ENCODE data around the gene IL13RA1. TPM values are rescaled to one million over a fixed set of nuclear protein-coding genes. Genes with fewer than 3 reads are reported as not detected.
"Not testable (repeated sequence)": the region's sequence is repeated elsewhere in the genome, so short reads cannot be mapped to it uniquely, and the experiment has no call there.

Gene IL13RA1
- polyA plus RNA-seq, 1 donor, result 58.9 TPM

DNA sequence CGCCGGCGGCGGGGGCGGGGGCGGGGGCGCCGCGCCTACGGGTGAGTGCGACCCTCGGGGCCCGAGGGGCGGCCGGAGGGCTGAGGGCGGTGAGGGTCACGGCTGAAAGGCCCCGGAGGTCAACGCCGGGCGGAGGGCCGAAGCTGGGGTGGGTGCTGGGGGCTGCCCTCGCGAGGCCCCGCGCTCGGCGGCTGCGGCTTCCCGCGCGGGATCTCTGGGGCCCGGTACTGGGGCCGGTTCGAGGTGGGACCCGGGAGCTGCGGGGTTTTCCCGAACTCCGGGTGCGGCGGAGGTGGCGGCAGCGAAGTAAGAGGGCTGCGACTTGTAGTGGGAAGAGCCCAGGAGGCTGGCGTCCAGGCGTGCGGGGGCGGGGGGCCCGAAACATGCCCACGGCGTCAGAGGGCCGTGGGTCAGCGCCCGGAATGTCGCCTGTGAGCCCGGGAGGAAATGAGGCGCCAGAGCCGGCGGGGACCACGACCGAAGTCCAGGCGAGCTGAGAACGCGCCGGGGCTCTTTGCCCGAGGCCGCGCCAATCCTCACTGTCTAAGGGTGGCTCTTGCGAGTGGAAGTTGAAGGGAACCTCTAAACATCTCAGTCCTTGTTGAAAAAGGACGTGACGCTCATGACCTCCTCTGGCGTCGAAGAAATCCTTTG lies 407 bp downstream of the IL13RA1 start:
- DNase-seq, result no peak

DNA sequence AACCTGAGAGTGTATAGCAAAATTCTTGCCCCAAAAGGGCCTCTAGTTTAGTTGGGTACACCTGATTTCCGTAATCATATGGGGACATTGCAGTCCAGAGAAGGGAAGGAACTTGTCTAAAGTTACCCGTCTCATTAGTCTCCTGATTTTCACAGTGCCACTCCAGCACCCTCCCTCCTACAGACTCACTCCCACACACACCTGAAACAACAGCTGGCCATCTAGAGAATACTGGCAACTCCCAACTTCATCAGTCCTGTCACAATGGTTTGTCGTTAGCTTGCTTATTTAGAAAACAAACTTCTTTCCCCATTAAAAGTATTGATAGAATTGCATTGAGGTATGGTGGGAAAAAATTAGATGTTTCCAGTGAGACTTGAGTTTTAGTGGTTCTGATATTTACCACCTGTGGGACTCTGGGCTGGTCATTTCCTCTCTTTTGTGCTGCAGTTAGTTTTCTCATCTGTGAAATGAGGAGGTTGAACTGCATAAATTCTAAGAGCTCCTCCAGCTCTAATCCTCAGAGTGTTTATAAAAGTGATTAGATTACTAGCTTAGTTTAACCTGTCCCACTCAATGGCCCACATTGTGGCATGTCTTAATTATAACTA lies 1.7 kb downstream of the IL13RA1 start:
- peak; percentile 57 for DNase-seq

DNA sequence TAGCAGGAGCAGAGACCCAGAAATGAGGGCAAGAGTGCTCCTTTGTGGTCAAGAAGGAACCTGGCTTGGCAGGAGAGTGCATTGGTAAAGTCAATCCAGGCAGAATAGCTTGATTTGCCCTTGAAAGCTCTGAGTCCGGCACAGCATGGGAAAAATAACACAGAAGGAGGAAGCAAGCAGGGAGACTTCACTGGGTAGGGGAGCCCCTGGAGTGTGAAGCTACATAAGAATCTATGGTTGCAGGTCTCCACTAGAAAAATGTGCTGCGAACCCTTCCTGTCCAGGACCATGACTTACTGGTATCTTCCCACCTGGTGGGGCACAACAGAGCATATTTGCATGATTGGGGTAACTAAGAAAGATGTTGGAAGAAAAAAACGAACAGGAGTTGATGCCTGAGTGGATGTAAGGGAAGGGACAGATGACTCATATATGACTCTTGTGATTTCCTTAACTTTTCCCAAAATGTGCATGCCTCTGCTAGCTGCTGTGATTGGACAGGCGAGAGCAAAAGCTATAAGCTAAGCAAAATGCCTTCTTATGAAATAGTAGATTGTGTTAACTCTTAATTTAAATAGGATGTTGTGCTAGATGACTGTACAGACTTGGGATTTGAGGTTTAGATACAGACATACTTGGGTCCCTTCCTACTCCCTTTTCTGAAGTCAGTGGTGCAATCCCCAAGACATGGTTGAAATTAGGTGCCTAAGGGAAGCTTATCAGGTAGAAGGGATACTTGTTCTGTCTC lies 3.3 kb downstream of the IL13RA1 start:
- no peak for DNase-seq

DNA sequence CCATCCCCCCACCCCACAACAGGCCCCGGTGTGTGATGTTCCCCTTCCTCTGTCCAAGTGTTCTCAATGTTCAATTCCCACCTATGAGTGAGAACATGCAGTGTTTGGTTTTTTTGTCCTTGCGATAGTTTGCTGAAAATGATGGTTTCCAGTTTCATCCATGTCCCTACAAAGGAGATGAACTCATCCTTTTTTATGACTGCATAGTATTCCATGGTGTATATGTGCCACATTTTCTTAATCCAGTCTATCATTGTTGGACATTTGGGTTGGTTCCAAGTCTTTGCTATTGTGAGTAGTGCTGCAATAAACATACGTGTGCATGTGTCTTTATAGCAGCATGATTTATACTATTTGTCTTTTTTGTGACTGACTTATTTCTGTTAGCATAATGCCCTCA lies 5.1 kb downstream of the IL13RA1 start:
- DNase-seq, result not testable (repeated sequence)

DNA sequence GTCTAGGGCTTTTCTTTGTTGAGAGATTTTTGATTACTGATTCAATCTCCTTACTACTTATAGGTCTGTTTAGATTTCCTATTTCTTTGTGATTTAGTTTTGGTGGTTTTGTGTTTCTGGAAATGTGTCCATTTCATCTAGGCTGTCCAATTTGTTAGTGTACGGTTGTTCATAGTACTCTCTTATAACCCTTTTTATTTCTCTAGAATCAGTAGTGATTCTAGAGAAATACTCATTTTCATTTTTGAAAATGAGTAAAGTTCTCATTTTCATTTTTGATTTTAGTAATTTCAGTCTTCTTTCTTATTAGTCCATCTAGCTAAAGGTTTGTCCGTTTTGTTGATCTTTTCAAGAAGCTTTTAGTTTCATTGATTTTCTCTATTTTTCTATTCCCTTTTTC lies 7.5 kb downstream of the IL13RA1 start:
- DNase-seq, result no peak

DNA sequence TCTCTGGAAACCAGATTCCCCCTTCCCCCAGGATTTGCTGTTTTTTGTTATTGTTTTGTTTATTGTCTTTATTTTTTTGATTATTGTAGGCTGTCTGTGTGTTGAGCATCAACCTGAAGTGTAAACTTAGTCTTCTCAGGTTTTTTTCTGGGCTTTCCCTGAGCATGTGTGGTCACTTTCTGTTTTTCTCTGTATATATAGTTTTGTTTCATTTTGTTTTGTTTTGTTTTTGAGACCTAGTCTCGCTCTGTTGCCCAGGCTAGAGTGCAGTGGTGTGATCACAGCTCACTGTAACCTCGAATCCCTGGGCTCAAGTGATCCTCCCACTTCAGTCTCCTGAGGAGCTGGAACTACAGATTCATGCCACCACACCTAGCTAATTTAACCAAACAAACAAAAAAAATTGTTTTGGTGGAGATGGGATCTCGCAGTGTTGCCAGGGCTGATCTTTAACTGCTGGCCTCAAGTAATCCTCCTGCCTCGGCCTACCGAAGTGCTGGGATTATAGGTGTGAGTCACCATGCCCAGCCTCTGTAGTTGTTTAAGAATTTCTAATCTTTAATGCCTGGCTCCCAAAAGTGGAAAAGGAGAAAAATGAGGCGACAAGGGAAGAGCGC lies 9.1 kb downstream of the IL13RA1 start:
- no peak for DNase-seq

DNA sequence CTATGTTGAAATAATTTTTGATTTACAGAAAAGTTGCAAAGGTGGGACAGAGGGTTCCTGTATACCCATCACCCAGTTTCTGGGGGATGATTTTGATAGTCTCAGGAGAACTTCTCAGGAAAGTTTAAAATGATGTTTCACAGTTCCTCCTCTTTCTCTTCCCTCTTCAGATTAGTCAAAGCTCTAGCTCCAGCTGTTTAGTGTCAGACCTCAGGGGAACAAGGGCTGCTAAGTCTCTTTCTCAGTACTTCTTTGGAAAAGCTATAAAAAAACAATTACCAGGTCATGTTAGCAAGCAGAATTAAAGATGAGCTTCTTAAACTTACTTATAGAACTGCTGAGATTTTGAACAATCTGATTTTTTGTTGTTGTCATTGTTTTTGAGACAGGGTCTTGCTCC lies 12.2 kb downstream of the IL13RA1 start:
- no peak for DNase-seq

DNA sequence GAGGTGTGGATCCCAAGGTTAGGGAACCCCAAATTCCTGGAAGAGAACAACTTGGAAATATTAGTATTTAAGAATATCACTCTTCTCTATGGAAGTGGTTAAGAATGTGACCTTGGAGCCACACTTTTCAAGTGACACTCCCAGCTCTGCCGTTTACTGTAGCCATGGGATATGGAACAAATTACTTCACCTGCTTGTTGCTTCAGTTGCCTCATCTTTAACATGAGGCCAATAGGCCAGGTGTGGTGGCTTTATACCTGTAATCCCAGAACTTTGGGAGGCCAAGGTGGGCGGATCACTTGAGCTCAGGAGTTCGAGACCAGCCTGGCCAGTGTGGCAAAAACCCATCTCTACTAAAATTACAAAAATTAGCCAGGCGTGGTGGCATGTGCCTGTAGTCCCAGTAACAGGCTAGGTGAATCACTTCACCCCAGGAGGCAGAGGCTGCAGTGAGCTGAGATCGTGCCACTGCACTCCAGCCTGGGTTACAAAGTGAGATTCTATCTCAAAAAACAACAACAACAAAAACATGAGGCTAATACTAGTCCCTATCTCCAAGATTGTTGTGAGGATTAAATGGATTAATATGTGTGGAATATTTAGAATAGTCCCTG lies 13.0 kb downstream of the IL13RA1 start:
- DNase-seq, result no peak

DNA sequence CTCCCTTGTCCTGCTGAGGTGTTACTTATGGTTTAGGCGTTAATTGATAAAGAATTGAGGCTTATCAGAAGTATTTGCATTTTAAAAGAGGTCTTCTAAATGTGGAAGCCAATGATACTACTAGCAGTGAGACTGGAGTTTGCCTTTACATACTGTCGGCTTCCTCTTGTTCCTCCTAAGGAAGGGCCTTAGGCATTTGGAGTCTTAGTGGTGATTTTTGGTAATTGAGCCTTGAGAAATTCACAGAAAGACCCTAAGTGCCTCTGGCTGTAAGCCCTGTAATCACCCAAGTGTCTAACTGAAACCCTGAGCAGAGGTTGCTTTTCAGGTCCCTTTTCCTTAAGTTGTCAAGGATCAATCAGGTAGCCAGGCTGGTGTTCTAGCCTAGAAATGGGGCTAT lies 14.8 kb downstream of the IL13RA1 start:
- no peak for DNase-seq

DNA sequence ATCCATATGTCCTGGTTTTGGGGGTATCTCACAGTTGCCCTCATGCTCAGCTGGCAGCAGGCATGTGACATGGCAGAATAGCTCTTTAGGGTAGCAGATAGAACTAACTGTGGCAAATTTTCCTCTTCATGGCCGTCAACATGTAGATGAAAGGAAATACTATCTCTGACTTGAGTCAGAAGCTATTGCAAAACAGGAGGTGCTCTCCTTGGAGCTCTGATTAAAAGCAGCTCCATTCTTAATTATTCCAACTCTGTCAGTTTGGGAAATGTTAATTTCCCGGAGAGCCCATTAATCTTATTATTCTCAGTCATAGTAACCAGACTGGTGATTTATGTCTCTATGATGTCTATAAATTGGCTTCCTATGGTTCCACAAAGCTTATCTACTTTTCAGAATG lies 18.2 kb downstream of the IL13RA1 start:
- DNase-seq, result no peak

DNA sequence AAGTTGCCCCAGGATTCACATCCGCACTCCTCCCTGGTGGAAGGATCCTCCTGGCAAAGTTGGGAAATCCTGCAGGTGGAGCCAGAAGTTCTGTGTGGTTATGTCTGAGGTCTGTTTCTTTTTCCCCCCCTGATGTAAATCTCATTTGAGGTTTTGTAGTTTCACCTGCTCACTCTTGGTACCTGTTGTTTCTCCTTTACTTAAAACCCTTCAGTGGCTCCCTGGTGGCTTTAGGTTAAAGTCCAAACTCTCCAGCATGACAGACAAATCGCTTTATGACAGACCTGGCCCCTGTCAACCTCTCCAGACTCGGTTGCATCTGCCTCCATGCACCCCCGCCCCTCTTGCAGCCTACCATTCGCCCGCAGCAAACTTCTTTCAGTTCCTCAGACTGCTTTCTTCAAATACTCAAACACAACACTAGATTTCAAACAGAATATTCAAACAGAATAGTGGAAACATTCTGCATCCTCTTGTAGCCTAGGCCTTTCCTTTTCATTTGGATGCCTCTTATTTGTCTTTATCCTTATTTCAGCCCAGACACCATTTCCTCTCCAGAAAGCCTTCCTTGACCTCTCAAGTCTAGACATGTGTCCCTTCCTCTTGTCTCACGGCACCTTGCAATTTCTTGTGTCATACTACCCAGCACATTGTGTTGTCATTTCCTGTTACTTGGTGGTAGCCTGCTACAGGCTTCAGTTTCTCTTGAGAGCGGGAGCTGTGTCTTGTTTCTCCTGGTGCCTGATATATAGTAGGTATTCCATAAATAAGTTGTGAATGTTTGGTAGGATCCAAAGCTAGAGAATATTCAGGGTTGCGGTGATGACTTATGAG lies 24.8 kb downstream of the IL13RA1 start:
- no peak for DNase-seq

DNA sequence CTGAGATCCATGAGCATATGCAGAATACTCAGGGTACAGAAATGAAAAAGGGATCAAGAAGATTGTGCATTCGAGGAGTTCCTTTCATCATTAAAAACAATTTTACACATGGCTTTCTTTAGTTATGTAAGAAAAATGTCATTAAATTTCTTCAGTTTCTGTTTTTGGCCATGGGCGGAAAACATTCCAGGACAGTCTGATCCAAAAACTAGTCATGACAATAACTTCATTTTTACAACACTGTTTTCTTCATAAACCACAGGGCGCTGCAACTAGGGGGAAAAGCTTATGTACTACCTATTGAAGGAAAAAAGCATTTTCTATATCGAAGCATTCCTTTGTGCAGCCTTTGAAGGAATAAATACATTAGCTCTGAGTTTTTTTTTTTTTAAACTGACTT lies 28.2 kb downstream of the IL13RA1 start:
- no peak for DNase-seq

DNA sequence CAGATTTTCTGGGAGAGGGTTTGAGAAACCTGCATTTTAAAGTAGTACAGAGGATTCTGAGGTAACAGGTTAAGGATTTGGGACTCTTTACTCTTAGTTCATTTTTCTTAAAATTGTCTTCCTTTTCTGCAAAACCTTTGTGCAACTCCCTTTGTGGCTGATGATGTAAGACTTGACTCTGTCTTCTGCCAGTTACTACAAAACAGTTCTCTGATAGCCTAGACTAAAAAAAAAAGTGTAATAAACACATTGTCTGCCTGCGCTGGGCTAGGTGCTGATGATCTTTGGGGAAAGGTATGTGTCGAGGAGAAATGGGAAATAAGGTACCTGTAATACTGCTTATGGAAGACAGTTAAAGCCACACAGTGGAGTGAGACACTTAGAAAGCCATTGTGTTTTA lies 28.7 kb downstream of the IL13RA1 start:
- no peak for DNase-seq

DNA sequence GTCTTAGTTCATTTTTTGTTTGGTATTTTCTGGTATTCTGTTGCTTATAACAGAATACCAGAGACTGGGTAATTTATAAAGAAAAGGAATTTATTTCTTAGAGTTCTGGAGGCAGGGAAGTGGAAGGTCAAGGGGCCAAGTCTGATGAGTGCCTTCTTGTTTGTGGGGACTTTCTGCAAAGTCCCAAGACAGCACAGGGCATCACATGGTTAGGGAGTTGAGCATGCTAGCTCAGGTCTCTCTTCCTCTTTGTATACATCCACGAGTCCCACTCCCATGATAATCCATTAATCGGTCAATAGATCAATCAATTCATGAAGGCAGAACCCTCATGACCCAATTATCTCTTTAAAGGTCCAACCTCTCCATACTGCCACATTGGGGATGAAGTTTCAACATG lies 31.1 kb downstream of the IL13RA1 start:
- no peak for DNase-seq

DNA sequence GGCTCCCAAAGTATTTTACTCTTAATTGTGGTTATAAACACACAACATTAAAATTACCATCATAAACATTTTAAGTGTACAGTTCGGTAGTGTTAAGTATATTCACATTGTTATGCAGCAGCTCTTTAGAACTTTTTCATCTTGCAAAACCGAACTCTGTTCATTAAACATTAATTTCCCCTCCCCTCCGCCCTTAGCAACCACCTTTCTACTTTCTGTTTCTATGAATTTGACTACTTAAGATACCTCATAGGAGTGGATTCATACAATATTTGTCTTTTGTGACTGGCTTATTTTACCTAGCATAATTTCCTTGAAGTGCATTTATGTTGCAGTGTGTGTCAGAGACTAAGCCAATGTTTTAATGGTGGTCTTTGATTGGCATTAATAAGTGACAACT lies 32.6 kb downstream of the IL13RA1 start:
- no peak for DNase-seq

DNA sequence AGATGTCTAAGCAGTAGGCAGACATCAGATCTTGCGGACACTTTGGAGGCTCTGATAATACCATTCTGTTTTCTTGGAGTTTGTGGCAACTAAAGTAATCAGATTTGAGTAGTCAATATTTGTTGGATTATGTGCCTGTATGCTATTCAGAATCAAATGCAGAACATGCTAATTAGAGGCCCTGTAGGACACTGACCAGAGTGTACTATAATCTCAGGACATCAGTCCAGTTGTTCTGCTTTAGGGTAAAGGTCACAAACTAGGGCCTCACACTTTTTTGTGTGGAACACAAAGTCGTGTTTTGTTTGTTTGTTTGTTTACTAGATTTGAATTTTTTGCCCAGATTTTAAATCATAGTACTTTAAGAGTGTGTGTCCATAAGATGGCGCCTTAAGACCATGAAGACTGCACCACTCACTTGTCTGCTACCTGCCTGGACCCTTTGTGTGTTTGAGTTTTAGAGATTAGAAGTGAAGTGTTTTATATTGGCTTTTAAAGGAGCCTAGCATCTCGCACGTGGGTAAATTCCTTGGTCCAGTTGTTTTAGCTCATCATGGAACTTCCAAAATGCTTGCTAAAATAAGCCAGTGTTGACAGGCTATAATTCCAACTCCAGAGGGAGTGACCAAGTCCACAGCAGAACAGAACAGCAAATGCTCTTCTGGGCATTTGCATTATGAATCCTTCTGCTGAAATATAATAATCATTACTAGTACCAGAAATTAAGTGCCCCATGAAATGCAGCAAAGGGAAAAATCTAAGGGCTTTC lies 34.7 kb downstream of the IL13RA1 start:
- no peak for DNase-seq

DNA sequence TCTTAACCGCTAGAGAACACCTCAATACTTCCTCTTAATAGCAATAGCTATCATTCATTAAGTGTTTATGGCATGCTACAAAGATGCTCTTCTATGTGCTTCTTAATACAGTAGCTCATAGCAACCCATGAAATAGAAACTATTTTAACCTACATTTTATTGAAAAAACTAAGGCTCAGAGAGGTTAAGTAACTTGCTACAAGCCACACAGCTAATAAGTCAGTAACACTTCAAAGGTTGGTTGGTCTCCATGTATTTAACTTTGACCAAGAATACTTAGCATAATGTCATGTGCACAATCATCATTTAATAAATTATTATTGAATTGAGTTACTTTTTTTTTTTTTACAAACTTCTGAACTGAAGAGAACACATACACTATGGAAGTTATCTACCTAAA lies 36.1 kb downstream of the IL13RA1 start:
- DNase-seq, result no peak

DNA sequence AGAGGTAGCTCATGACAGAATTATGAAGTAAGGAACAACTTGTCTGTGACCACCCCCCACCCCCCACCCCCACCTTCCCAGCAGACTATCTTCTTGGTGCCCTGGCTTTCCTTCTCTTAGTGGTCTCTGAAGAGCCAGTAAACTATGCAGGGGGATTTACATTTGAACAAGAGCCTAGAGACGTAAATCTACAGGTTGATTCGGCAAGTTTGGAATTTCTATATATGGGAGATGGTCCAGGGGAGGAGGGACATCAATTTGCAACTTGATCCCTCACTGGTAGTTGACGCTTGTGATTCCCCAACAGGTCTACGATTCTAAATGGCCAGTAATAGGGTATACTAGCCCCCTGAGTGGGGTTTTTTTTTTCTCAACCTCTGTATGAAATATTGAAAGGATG lies 36.7 kb downstream of the IL13RA1 start:
- DNase-seq, result no peak

DNA sequence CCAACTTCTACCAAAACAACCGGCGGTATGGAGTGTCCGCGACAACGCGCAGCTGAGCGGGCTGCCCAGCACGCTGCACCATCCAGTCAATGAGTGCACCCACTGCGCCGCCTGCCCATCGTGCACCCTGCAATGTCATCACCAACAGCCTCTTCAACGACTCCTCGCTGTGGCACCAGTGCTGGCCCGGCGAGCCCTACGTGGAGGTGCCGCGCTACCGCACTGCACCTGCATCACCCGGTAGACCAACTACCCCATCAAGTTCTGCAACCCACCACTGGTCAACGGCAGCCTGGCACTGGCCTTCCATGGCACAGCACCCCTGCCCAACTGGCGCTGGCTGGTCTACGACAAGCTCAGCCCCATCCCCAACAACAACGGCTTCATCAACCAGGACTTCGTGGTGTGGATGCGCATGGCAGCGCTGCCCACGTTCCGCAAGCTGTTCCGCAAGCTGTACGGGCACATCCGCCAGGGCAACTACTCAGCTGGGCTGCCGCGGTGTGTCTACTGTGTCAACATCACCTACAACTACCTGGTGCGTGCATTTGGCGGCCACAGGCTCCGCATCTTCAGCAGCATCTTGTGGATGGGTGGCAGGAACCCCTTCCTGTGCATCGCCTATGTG lies 42.8 kb downstream of the IL13RA1 start:
- DNase-seq, result no peak

DNA sequence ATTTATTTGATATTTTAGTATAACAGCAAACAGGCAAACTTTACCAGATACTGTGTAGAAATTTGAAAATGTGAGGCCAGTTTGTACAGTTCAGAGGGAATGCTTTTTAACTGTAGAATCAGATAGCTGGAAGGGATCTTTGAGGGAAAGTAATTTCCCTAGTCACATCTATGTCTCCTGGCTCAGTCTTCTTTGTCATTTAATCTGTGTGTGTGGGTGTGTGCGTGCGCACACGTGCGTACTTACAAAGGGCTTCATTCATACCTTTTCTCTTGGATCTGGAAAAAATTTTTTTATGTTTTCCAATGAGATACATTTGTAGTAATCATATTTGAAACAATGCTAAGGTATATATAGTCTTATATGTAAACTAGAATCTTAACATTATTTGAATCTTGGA lies 44.6 kb downstream of the IL13RA1 start:
- DNase-seq, result no peak

DNA sequence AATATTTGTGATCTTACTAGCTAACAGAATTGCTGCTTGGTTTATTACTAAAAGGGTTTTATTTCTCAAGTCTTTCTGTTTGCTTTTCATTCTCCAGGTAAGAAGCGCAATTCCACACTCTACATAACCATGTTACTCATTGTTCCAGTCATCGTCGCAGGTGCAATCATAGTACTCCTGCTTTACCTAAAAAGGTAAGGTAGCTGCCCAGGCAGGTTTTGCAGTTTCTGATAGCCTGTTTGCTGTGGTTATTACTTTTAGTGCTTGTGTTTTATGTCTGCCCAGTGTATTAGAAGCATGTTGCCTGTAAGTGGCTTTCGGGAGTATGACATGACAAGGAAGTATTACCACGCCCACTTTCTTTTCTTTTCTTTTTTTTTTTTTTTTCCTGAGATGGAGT lies 46.4 kb downstream of the IL13RA1 start:
- no peak for DNase-seq
